NT2/D1 (cell line): Measurements from ENCODE around the gene LHFPL3.

Experiments used
- DNase-seq: peaks from one replicate; pipeline ENCODE4 v3.0.0-alpha.2; 2011; ENCODE audit warnings: low read depth, low spot score
- H3K27me3 ChIP-seq: 2 replicates; pipeline ENCODE4 v1.6.0; 2011; ENCODE audit warnings: mild to moderate bottlenecking; ENCODE audit not compliant: insufficient read length, insufficient read depth
- H3K36me3 ChIP-seq: 2 replicates; pipeline ENCODE4 v1.6.1; 2011; ENCODE audit warnings: mild to moderate bottlenecking, low read length, mixed read lengths; ENCODE audit not compliant: insufficient read depth, insufficient read length
- H3K4me1 ChIP-seq: 2 replicates; pipeline ENCODE4 v1.5.1; 2011; ENCODE audit not compliant: insufficient read depth, insufficient read length
- H3K4me3 ChIP-seq: 2 replicates; pipeline ENCODE4 v1.5.1; 2011; ENCODE audit warnings: low read depth; ENCODE audit not compliant: insufficient read length
- H3K9ac ChIP-seq: 2 replicates; pipeline ENCODE4 v1.6.0; 2011; ENCODE audit warnings: low read depth; ENCODE audit not compliant: insufficient read length
- H3K9me3 ChIP-seq: 2 replicates; pipeline ENCODE4 v1.5.1; 2011; ENCODE audit warnings: mild to moderate bottlenecking, low read length; ENCODE audit not compliant: insufficient read depth
- SUZ12 ChIP-seq: IDR thresholded peaks from 2 replicates; pipeline ENCODE4 v1.6.1; 2011; ENCODE audit not compliant: insufficient read length, insufficient read depth; ENCODE audit errors: extremely low read depth
- YY1 ChIP-seq: IDR thresholded peaks from 2 replicates; pipeline ENCODE4 v1.6.1; 2011; ENCODE audit not compliant: insufficient read length, insufficient read depth
- ZNF274 ChIP-seq: IDR thresholded peaks from 2 replicates; pipeline ENCODE4 v1.6.1; 2011; ENCODE audit warnings: mild to moderate bottlenecking, low read depth, low read length

The LHFPL3 gene

DNA sequence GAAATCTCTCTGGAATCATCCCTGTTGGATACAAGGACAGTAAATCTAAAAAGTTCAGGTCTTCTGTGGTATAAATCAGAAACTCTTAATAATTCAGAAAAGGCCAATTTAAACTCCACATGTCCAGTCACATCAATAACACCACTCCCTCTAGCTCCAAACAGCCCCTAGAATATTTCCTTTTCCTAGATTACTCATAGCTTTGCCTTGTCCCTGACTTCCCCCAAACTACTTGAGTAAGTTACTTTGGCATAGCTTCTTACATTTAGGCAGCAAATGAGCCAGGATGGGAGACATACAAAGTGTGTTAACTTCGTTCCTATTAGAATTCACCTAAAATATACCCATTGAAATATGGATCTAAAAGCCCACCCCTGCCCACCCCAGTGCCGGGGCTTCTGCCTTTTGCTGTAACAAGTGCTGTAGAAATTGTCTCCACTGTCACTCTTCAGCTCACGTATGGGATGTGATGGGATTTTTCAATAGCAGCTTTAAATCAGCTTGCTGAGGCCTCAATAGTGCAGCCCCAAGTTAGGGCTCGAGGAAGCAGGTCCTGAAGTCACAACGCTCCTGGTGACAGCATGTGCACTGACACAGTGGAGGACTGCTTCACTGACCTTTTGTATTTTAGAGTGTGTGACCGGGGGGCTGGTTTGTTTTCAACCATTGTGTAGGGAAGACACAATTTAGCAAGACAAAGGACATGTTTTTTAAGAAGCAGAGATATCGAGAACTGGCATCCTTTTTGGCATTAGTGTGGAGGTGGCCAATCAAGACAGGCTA, 467.4 kb downstream of the LHFPL3 start:
- Histone ChIP-seq H3K4me3 (no peak overlapping the region), H3K36me3 (no peaks in the 10 kb centered on the region), H3K9me3 (no peaks in the 10 kb centered on the region), H3K27me3 (no peaks in the 10 kb centered on the region), H3K4me1 (no peaks in the 10 kb centered on the region), H3K9ac (no peak overlapping the region)
- DNase-seq, result no peak
- TF ChIP-seq ZNF274 (no peak), SUZ12 (no peak), YY1 (no peak)

DNA sequence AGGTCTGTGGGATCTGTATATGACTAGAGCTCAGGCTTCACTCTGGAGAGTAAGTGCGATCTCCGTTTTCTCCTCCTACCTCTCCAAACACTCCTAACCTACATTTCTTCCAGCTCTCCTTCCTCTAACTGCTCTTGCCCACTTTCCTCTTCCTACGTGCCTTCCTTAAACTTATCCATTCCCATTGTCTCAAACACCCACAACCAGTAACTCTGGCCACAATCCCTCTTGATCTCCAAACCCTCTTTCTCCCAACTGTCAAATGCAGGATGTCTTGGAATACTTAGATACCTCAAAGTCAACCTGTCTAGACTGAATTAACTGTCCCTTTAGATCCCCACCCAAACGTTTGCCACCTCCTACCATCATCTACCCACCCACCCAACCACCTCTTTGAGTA, 471.9 kb downstream of the LHFPL3 start:
- H3K36me3 ChIP-seq, result no peaks in the 10 kb centered on the region
- H3K9ac ChIP-seq, result no peak overlapping the region
- no peak for TF ChIP-seq ZNF274
- no peak for TF ChIP-seq YY1
- TF ChIP-seq SUZ12, result no peak
- no peaks in the 10 kb centered on the region for H3K9me3 ChIP-seq
- H3K4me3 ChIP-seq, result no peak overlapping the region
- DNase-seq, result no peak
- H3K27me3 ChIP-seq, result no peaks in the 10 kb centered on the region
- H3K4me1 ChIP-seq, result no peaks in the 10 kb centered on the region

DNA sequence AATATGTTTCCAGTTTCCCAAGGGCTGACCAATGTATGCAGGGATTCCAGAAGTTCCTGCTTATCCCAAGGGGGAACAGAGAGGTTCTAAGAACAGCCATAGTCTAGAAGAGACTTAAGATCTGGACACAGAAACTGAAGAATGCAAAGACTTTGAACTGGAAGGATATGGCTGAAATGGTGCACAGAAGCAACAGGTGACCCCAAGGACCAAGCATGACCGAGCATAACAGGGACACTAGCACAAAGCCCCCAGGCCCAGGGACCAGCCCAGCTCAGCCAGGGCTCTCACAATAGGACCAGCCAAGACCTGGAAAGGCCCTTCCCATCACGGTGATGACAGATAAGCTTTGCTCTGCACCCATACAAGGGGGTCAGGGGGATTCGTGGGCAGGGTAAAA, 472.6 kb downstream of the LHFPL3 start:
- DNase-seq, result no peak
- no peak for TF ChIP-seq ZNF274
- no peak for TF ChIP-seq YY1
- no peak for TF ChIP-seq SUZ12
- H3K36me3 ChIP-seq, result no peaks in the 10 kb centered on the region

GRCh38 chr7:104803931-104804330, 475.5 kb downstream of the LHFPL3 start:
- Histone ChIP-seq H3K9me3 (no peaks in the 10 kb centered on the region), H3K27me3 (no peaks in the 10 kb centered on the region), H3K9ac (no peak overlapping the region), H3K4me3 (no peak overlapping the region), H3K36me3 (no peaks in the 10 kb centered on the region), H3K4me1 (no peaks in the 10 kb centered on the region)
- no peak for DNase-seq
- no peak for TF ChIP-seq SUZ12
- no peak for TF ChIP-seq ZNF274
- no peak for TF ChIP-seq YY1

More for the DNA sequence above, 472.6 kb downstream of the LHFPL3 start:
- H3K4me3 ChIP-seq, result no peak overlapping the region
- H3K9me3 ChIP-seq, result no peaks in the 10 kb centered on the region
- no peaks in the 10 kb centered on the region for H3K27me3 ChIP-seq
- no peaks in the 10 kb centered on the region for H3K4me1 ChIP-seq
- no peak overlapping the region for H3K9ac ChIP-seq

DNA sequence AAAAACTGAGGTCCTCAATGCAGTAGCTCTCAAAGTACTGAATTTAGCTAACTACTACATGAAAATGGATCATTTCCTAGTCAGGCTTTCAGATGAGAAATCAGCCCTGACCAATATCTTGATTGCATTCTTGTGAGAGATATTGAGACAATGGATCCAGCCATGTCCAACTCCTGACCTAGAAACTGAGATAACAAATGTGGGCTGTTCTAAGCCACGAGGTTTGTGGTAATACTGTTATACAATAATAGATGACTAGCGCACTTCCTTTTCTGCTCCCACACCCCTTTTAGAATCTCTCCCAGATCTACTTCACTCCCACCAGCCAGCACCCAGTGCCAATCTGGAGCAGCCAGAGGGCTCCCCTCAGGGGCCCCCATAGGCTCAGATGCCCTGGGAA, 476.3 kb downstream of the LHFPL3 start:
- Histone ChIP-seq H3K4me3 (no peak overlapping the region), H3K36me3 (no peaks in the 10 kb centered on the region), H3K4me1 (no peaks in the 10 kb centered on the region), H3K27me3 (no peaks in the 10 kb centered on the region), H3K9ac (no peak overlapping the region), H3K9me3 (no peaks in the 10 kb centered on the region)
- DNase-seq, result no peak
- TF ChIP-seq ZNF274, result no peak
- TF ChIP-seq SUZ12, result no peak
- TF ChIP-seq YY1, result no peak

- no peak for TF ChIP-seq SUZ12
- no peak for TF ChIP-seq YY1
- TF ChIP-seq ZNF274, result no peak
- Histone ChIP-seq H3K9ac (no peak overlapping the region), H3K4me3 (no peak overlapping the region), H3K4me1 (no peaks in the 10 kb centered on the region), H3K27me3 (no peaks in the 10 kb centered on the region), H3K9me3 (no peaks in the 10 kb centered on the region), H3K36me3 (no peaks in the 10 kb centered on the region)
- no peak for DNase-seq
Observed at GRCh38 chr7:104805449-104806317, 477.3 kb downstream of the LHFPL3 start.

DNA sequence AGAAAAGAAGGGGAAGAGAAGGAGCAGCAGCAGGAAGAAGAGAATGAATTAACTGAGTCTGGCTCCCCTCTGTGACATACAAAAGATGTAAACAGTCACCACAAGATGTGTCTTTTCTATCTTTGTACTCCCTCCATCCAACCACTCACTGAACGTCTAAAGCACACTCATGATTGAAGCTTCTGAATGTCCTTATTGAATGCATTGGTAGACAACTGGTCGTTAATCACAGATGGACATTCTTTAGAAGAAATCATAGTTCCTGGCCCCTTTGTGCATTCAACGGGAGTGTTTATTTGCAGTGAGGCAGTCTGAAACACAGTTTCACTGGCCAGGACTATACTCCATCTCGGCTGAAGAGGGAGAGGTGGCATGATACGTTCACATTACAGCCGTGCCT, 479.3 kb downstream of the LHFPL3 start:
- H3K36me3 ChIP-seq, result no peaks in the 10 kb centered on the region
- H3K27me3 ChIP-seq, result no peaks in the 10 kb centered on the region
- H3K9me3 ChIP-seq, result no peaks in the 10 kb centered on the region
- H3K9ac ChIP-seq, result no peak overlapping the region
- TF ChIP-seq YY1 (no peak), SUZ12 (no peak), ZNF274 (no peak)
- H3K4me1 ChIP-seq, result no peaks in the 10 kb centered on the region
- no peak for DNase-seq
- H3K4me3 ChIP-seq, result no peak overlapping the region
